Esophagus squamous epithelium (tissue), 5 donors: ENCODE results near the gene CCR9. TPM values are rescaled to one million over a fixed set of nuclear protein-coding genes. Genes with fewer than 3 reads are reported as not detected.

Experiments
- DNase-seq: peaks from one replicate; lab custom pipeline; 2025; lab: John Stamatoyannopoulos, UW
- H3K27ac ChIP-seq, 4 donors: fragments of 200-600 bp; sonication (generic); one replicate each; pipeline ENCODE4 v1.5.1; 2016 to 2019; ENCODE audit warnings: mild to moderate bottlenecking in 1 of 4
- H3K27me3 ChIP-seq, 4 donors: fragments of 200-600 bp; sonication (generic); 1 replicate in 3 of 4; 2 replicates in 1 of 4; pipeline versions ENCODE4 v1.5.1 to v1.6.0; 2017 to 2021; ENCODE audit warnings: antibody characterized with exemption in 1 of 4
- H3K36me3 ChIP-seq, 3 donors: fragments of 200-600 bp; sonication (generic); one replicate each; pipeline ENCODE4 v1.5.1; 2016 to 2019
- H3K4me1 ChIP-seq, 3 donors: fragments of 200-600 bp; sonication (generic); one replicate each; pipeline ENCODE4 v1.5.1; 2017 to 2019
- H3K4me3 ChIP-seq, 4 donors: fragments of 200-600 bp; sonication (generic); 1 replicate in 3 of 4; 2 replicates in 1 of 4; pipeline ENCODE4 v1.5.1; 2016 to 2019; ENCODE audit warnings: mild to moderate bottlenecking in 2 of 4, moderate library complexity in 1 of 4
- H3K9me3 ChIP-seq, 3 donors: fragments of 200-600 bp; sonication (generic); one replicate each; pipeline ENCODE4 v1.5.1; 2016 to 2019
- POLR2A ChIP-seq, 4 donors: fragments of 450-650 bp; IDR thresholded peaks; one replicate each; pipeline ENCODE4 v1.6.1; 2017; ENCODE audit warnings: antibody characterized with exemption in 4 of 4, mild to moderate bottlenecking in 4 of 4, moderate library complexity in 3 of 4
- WGBS, 2 donors: methylation state at CpG; one replicate each; pipeline ENCODE4 v1.1.5; 2018; 5-methylcytosine and 5-hydroxymethylcytosine counted together
- intact Hi-C: fragments of 100-400 bp; cut with DNase I; formaldehyde crosslinking; loops from one replicate; pipeline ENCODE4 v1.15.0; 2022
- total RNA-seq, 4 donors: library from RNA; depleted of rRNA; stranded (reverse); fragments of >200 nt; gene quantifications; one replicate each; pipeline ENCODE4 v1.1.0, GENCODE V29; 2016
- TF ChIP-seq, protein P1 (sequence below), 6 experiments: fragments of 450-650 bp in 4 of 6; fragments of 200-600 bp in 2 of 6; sonication (generic) in 2 of 6; IDR thresholded peaks; one replicate each; pipeline ENCODE4 v1.5.1; 2016 to 2019; ENCODE audit warnings: antibody characterized with exemption in 6 of 6, mild to moderate bottlenecking in 4 of 6, moderate library complexity in 4 of 6
- donor health status: DM: yes; HTN: yes; CAD: no.

CCR9 gene
- total RNA-seq, 4 donors from 2014 or later, result not detected

DNA sequence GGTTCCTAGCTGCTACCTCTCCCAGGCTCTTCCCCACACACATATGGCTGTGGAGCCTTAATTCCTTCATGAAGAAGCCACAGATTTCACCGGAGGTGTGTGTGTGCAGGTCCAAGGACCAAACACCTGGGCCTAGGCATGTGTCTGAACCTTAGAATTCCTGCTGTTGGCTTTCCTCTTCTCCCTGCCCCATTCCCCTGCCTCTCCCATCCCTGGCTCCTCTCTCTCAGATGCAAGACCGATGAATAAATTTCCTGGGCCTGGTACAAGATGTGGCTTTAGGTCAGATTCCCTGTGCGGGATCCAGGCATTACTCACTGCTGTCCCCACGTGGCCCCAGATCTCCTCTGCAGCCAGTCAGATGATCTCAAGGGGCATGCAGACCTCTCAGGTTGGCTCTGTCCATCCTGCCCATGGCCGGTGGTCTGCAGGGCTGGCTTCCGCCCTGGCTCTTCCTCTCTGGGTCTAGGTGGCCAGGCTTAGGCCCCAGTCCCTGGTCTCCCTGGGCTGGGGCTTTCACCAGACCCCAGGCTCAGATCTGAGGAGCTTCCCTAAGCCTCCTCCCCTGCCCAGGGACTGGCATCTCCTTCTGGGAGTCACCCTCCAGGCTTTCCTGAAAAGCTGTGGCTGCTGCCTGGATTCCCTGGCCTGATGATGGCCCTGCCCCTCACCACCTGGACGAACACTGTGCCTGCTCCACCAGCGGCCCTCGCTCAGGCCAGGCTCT is 20.5 kb downstream of the CCR9 start:
- DNase-seq, result no peak
- 76 to 80% methylated on average over 2 to 9 of the region's 9 CpGs for WGBS, 2 donors
- TF ChIP-seq POLR2A (IDR thresholded peaks at IDR 0.05), result no peak
- TF ChIP-seq, protein P1, sequence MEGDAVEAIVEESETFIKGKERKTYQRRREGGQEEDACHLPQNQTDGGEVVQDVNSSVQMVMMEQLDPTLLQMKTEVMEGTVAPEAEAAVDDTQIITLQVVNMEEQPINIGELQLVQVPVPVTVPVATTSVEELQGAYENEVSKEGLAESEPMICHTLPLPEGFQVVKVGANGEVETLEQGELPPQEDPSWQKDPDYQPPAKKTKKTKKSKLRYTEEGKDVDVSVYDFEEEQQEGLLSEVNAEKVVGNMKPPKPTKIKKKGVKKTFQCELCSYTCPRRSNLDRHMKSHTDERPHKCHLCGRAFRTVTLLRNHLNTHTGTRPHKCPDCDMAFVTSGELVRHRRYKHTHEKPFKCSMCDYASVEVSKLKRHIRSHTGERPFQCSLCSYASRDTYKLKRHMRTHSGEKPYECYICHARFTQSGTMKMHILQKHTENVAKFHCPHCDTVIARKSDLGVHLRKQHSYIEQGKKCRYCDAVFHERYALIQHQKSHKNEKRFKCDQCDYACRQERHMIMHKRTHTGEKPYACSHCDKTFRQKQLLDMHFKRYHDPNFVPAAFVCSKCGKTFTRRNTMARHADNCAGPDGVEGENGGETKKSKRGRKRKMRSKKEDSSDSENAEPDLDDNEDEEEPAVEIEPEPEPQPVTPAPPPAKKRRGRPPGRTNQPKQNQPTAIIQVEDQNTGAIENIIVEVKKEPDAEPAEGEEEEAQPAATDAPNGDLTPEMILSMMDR (IDR thresholded peaks at IDR 0.05), result peak in 2 of 6 experiments; percentile 8 to 15
- intact Hi-C loops, result no loop called here
- H3K27ac ChIP-seq, result peak overlapping the region in 2 of 4 donors; percentile 9 to 68
- H3K4me1 ChIP-seq, result peaks cover 0 to 4% (median 0%) of the 10 kb centered on the region in 3 donors
- H3K27me3 ChIP-seq, result no peaks in the 10 kb centered on the region
- H3K4me3 ChIP-seq, result no peak overlapping the region
- H3K9me3 ChIP-seq, result no peaks in the 10 kb centered on the region
- no peaks in the 10 kb centered on the region for H3K36me3 ChIP-seq

DNA sequence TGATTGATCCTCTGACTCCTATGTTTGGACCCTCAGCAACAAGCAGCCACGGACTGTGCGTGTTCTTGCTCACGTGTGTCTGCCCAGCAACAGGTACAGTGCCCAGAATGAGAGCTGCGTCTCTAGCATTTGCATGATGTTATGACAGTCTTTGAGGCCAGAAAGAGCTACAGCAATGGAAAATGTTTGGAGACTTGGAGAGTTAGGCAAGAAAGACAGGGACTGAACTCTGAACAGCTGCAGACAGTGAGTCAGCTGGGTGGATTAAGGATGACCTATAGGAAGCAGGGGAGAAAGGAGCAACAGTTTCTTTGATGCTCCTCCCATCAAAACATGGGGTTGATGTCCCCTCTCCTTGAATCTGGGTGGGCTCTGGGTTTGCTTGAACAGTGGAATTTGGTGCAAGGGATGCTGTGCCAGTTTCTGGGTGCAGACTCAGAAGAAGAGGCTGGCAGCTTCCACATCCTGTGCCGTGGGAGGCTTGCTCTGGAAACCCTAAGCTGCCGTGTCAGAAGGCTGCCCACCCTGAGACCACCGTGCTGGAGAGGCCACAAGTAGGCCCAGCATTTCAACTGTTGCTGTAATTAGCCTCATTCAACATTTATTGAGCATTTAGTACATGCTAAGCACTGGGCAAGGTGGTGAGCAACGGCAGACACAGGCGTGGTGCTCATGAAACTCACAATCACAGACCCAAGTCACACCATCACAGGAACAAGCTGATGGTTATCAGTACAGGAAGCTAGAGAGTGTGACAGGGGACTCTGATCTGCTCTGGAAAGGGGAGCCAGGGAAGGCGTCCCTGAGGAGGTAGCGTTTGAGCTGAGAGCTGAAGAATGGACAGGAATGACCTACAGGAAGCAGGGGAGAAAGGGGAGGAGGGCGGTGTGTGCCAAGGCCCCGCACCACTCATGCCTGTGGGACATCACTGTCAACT is 21.7 kb downstream of the CCR9 start:
- Histone ChIP-seq H3K4me3 (no peak overlapping the region), H3K4me1 (peaks cover 0 to 4% (median 0%) of the 10 kb centered on the region in 3 donors), H3K27ac (peak overlapping the region in 3 of 4 donors; percentile 9 to 69 (median 68)), H3K36me3 (no peaks in the 10 kb centered on the region), H3K9me3 (no peaks in the 10 kb centered on the region), H3K27me3 (no peaks in the 10 kb centered on the region)
- TF ChIP-seq, protein P1 (IDR thresholded peaks at IDR 0.05), result no peak
- TF ChIP-seq POLR2A (IDR thresholded peaks at IDR 0.05), result no peak
- intact Hi-C loops, result no loop called here
- 68 to 70% methylated on average over 10 to 11 of the region's 13 CpGs for WGBS, 2 donors
- DNase-seq, result no peak

DNA sequence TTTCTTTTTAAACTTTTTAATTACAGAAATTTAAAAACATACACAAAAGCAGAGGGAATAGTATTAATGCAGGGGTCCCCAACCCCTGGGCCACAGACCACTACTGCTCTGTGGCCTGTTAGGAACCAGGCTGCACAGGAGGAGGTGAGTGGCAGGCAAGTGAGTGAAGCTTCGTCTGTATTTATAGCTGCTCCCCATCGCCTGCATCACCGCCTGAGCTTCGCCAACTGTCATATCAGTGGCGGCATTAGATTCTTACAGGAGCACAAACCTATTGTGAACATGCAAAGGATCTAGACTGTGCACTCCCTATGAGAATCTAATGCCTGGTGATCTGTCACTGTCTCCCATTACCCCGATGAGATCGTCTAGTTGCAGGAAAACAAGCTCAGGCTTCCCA is 22.4 kb downstream of the CCR9 start:
- 82 to 88% methylated on average over 7 of the region's 7 CpGs for WGBS, 2 donors
- intact Hi-C loops, result no loop called here
- no peaks in the 10 kb centered on the region for H3K9me3 ChIP-seq
- H3K4me1 ChIP-seq, result peaks cover 0 to 4% (median 0%) of the 10 kb centered on the region in 3 donors
- H3K27ac ChIP-seq, result no peak overlapping the region
- no peaks in the 10 kb centered on the region for H3K36me3 ChIP-seq
- H3K27me3 ChIP-seq, result no peaks in the 10 kb centered on the region
- TF ChIP-seq POLR2A (IDR thresholded peaks at IDR 0.05), result no peak
- TF ChIP-seq, protein P1 (IDR thresholded peaks at IDR 0.05), result no peak
- no peak for DNase-seq
- H3K4me3 ChIP-seq, result no peak overlapping the region

DNA sequence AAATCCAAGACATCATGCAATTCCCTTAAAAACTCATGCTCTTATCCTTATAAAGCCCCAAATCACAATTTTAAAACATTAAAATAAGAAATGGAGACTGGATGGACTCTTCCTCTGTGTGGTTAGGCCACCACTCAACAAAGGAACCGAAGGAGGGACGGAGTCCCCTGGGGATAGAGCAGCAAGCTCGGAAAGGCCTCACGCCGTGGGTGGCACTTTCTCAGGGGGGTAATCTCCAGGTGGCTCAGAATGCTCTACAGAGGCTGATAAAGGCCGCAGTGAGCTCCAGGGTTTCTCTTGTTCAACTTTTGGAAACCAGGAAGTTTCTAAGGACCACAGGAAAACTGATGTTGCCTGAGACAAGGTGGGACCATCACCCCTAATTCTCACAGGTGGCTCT is 23.2 kb downstream of the CCR9 start:
- TF ChIP-seq, protein P1 (IDR thresholded peaks at IDR 0.05), result no peak
- TF ChIP-seq POLR2A (IDR thresholded peaks at IDR 0.05), result no peak
- intact Hi-C loops, result no loop called here
- WGBS, 2 donors, result 77 to 96% methylated on average over 6 of the region's 6 CpGs
- H3K27ac ChIP-seq, result no peak overlapping the region
- no peaks in the 10 kb centered on the region for H3K9me3 ChIP-seq
- no peak overlapping the region for H3K4me3 ChIP-seq
- no peak for DNase-seq
- peaks cover 0 to 4% (median 0%) of the 10 kb centered on the region in 3 donors for H3K4me1 ChIP-seq
- no peaks in the 10 kb centered on the region for H3K27me3 ChIP-seq
- H3K36me3 ChIP-seq, result no peaks in the 10 kb centered on the region
